SK-N-SH (cell line): ENCODE results near the gene WIPF2.

Experiments
- CTCF ChIP-seq: fragments of 200-600 bp; sonication (generic); IDR thresholded peaks from 2 replicates; pipeline ENCODE4 v1.6.1; 2017; ENCODE audit warnings: antibody characterized with exemption, mild to moderate bottlenecking, moderate library complexity
- ELF1 ChIP-seq: IDR thresholded peaks from 2 replicates; pipeline ENCODE4 v1.4.0; 2012
- EP300 ChIP-seq, 2 experiments: IDR thresholded peaks; 2 replicates each; pipeline versions ENCODE4 v1.4.0 to v1.6.1; 2012; ENCODE audit warnings: borderline replicate concordance in 1 of 2, low read depth in 1 of 2, low read length in 1 of 2
- EZH2phosphoT487 ChIP-seq: fragments of 200-600 bp; sonication (generic); IDR thresholded peaks from 2 replicates; pipeline ENCODE4 v1.6.1; 2017; ENCODE audit warnings: low read depth, mixed run types, mild to moderate bottlenecking, antibody characterized with exemption, moderate library complexity, borderline replicate concordance
- FOXJ3 ChIP-seq: sonication (generic); formaldehyde crosslinking; IDR thresholded peaks from 2 replicates; pipeline ENCODE4 v1.5.1; 2020; ENCODE audit warnings: mild to moderate bottlenecking, missing genetic modification reagents
- JUND ChIP-seq: IDR thresholded peaks from 2 replicates; pipeline ENCODE4 v1.4.0; 2012
- MAX ChIP-seq: IDR thresholded peaks from 2 replicates; pipeline ENCODE4 v1.4.0; 2012; ENCODE audit warnings: low read depth
- MXI1 ChIP-seq: IDR thresholded peaks from 2 replicates; pipeline ENCODE4 v1.6.1; 2012; ENCODE audit warnings: mild to moderate bottlenecking, low read depth, low read length, improper control_type of control experiment
- POLR2AphosphoS5 ChIP-seq: IDR thresholded peaks from 2 replicates; pipeline ENCODE4 v1.6.1; 2012; ENCODE audit warnings: low read depth, low read length
- RCOR1 ChIP-seq: fragments of 150-350 bp; IDR thresholded peaks from 2 replicates; pipeline ENCODE4 v1.6.1; 2017; ENCODE audit warnings: antibody characterized with exemption, low read length
- REST ChIP-seq: IDR thresholded peaks from 2 replicates; pipeline ENCODE4 v1.6.1; 2012; ENCODE audit warnings: mild to moderate bottlenecking, low read depth, low read length, moderate library complexity
- RFX5 ChIP-seq: IDR thresholded peaks from 2 replicates; pipeline ENCODE4 v1.6.1; 2012; ENCODE audit warnings: mild to moderate bottlenecking, improper control_type of control experiment, low read length
- TCF12 ChIP-seq: IDR thresholded peaks from 2 replicates; pipeline ENCODE4 v1.4.0; 2012

- TF ChIP-seq MXI1 (no peak), CTCF (no peak), JUND (no peak), MAX (no peak), EP300 (IDR thresholded peaks at IDR 0.05; ENCODE audit: borderline replicate concordance in 1 of 2, low read depth in 1 of 2, low read length in 1 of 2) (no peak), REST (no peak), EZH2phosphoT487 (no peak), RCOR1 (no peak), ELF1 (no peak), TCF12 (no peak), POLR2AphosphoS5 (no peak), RFX5 (no peak), FOXJ3 (CRISPR knock-in tag) (no peak)
These were observed 96.1 kb downstream of the WIPF2 start for GRCh38 chr17:40315206-40315605.
